CD4-positive, alpha-beta memory T cell (primary cell): ENCODE measurements around the gene FAM89B. TPM values are rescaled to one million over a fixed set of nuclear protein-coding genes. Genes with fewer than 3 reads are reported as not detected.

Experiments used
- CTCF ChIA-PET: fragments of 350-600 bp; sonication (Branson Sonifier 250); formaldehyde crosslinking; loops from one replicate; lab custom pipeline; 2021; ENCODE audit warnings: inconsistent platforms; ENCODE audit not compliant: partially characterized antibody; lab: Charles Lee
- POLR2A ChIA-PET: fragments of 350-600 bp; sonication (Branson Sonifier 250); formaldehyde crosslinking; loops from one replicate; lab custom pipeline; 2021; ENCODE audit not compliant: partially characterized antibody; lab: Charles Lee
- DNase-seq, 5 donors: peaks; one replicate each; pipeline versions ENCODE4 v3.0.0 to v3.0.0-alpha.2; 2020 to 2022; ENCODE audit warnings: mixed read lengths in 1 of 5
- H3K27ac ChIP-seq: one replicate; pipeline ENCODE4 v1.7.0; 2013; ENCODE audit warnings: low read depth, low read length
- H3K27me3 ChIP-seq: 2 replicates; pipeline ENCODE4 v1.7.0; 2013; ENCODE audit warnings: mild to moderate bottlenecking, low read length, moderate library complexity; ENCODE audit not compliant: insufficient read depth
- H3K36me3 ChIP-seq: 2 replicates; pipeline ENCODE4 v1.7.0; 2013; ENCODE audit warnings: mild to moderate bottlenecking, low read length, moderate library complexity; ENCODE audit not compliant: insufficient read depth
- H3K4me1 ChIP-seq: 2 replicates; pipeline ENCODE4 v1.7.0; 2013; ENCODE audit warnings: mild to moderate bottlenecking, low read length, moderate library complexity; ENCODE audit not compliant: insufficient read depth
- H3K4me3 ChIP-seq, 2 donors: one replicate each; pipeline ENCODE4 v1.7.0; 2013; ENCODE audit warnings: low read length in 2 of 2, mild to moderate bottlenecking in 1 of 2
- H3K9me3 ChIP-seq, 2 donors: one replicate each; pipeline ENCODE4 v1.7.0; 2013; ENCODE audit warnings: low read length in 2 of 2, control low read depth in 1 of 2; ENCODE audit not compliant: control insufficient read depth in 1 of 2
- H3K27ac Mint-ChIP-seq, 7 donors: one replicate each; pipeline ENCODE4 v1.8.0; 2020 to 2021; ENCODE audit warnings: mixed read lengths in 7 of 7, mild to moderate bottlenecking in 6 of 7, inconsistent platforms in 3 of 7, moderate library complexity in 3 of 7
- H3K27me3 Mint-ChIP-seq, 2 donors: one replicate each; pipeline ENCODE4 v1.8.0; 2020 to 2021; ENCODE audit warnings: mixed read lengths in 2 of 2
- H3K36me3 Mint-ChIP-seq, 2 donors: one replicate each; pipeline ENCODE4 v1.8.0; 2020 to 2021; ENCODE audit warnings: mixed read lengths in 2 of 2, inconsistent platforms in 1 of 2, mild to moderate bottlenecking in 1 of 2
- H3K4me1 Mint-ChIP-seq, 4 donors: one replicate each; pipeline ENCODE4 v1.8.0; 2020 to 2021; ENCODE audit warnings: mixed read lengths in 4 of 4, mild to moderate bottlenecking in 1 of 4
- H3K4me3 Mint-ChIP-seq, 8 donors: one replicate each; pipeline ENCODE4 v1.8.0; 2020 to 2021; ENCODE audit warnings: mixed read lengths in 8 of 8, mild to moderate bottlenecking in 7 of 8, moderate library complexity in 6 of 8, inconsistent platforms in 3 of 8
- H3K9me3 Mint-ChIP-seq, 8 donors: one replicate each; pipeline ENCODE4 v1.8.0; 2020 to 2021; ENCODE audit warnings: mixed read lengths in 8 of 8, mild to moderate bottlenecking in 5 of 8, inconsistent platforms in 3 of 8, moderate library complexity in 1 of 8
- intact Hi-C: fragments of 100-400 bp; cut with micrococcal nuclease; formaldehyde crosslinking; loops from one replicate; pipeline ENCODE4 v1.15.1; 2023
- polyA plus RNA-seq, 2 donors: library from polyadenylated mRNA; unstranded; fragments of 300-500 nt; fragmentation: Illumina TruSeq; gene quantifications; one replicate each; pipeline ENCODE4 v1.2.3, GENCODE V29; 2021
- total RNA-seq, 2 experiments: library from RNA; stranded (reverse); gene quantifications; one replicate each; pipeline ENCODE4 v1.2.3, GENCODE V29; 2021

Gene FAM89B
- total and polyA plus RNA-seq, 4 experiments from 2014 or later = 68.9 to 164 (median 101) TPM

- CTCF ChIA-PET = interaction anchor here (1.2 to 3.2 kb wide), 6 partner anchors 9 to 110 kb away, joined by 3 to 16 read pairs (median 5); no protein-coding TSS in a partner anchor
Measured at GRCh38 chr11:65525546-65526480, 46.5 kb upstream of the FAM89B start.

GRCh38 chr11:65526744-65527143 is 45.6 kb upstream of the FAM89B start:
- peak in 1 of 5 donors; percentile 36 for DNase-seq
- H3K9me3 Mint-ChIP-seq = no peaks in the 10 kb centered on the region
- H3K4me3 Mint-ChIP-seq = peak overlapping the region in 7 of 8 donors; percentile 48 to 92 (median 66)
- ChIA-PET POLR2A (interaction anchor here (0.7 to 10.2 kb wide), 11 partner anchors 12 to 145 kb away, joined by 3 to 171 read pairs (median 14); partner anchors contain the start of genes EHBP1L1, FAM89B, MALAT1 and MAP3K11), CTCF (interaction anchor here (1.5 to 3.2 kb wide), 3 partner anchors 14 to 111 kb away, joined by 4 to 16 read pairs (median 11); no protein-coding TSS in a partner anchor)
- intact Hi-C loops = no loop called here
- Histone ChIP-seq H3K36me3 (peaks cover 32% of the 10 kb centered on the region), H3K4me3 (no peak overlapping the region), H3K27ac (no peak overlapping the region), H3K9me3 (no peaks in the 10 kb centered on the region), H3K27me3 (no peaks in the 10 kb centered on the region), H3K4me1 (peaks cover 58% of the 10 kb centered on the region)
- peaks cover 4 to 32% of the 10 kb centered on the region in 2 donors for H3K36me3 Mint-ChIP-seq
- H3K4me1 Mint-ChIP-seq = peaks cover 37 to 65% (median 51%) of the 10 kb centered on the region in 4 donors
- H3K27ac Mint-ChIP-seq = peak overlapping the region in 2 of 7 donors; percentile 70 to 79
- no peaks in the 10 kb centered on the region for H3K27me3 Mint-ChIP-seq

More at GRCh38 chr11:65525546-65526480, 46.5 kb upstream of the FAM89B start:
- no peaks in the 10 kb centered on the region for H3K27me3 ChIP-seq
- no peaks in the 10 kb centered on the region for H3K9me3 ChIP-seq
- peak overlapping the region; percentile 84 for H3K27ac ChIP-seq
- H3K4me3 ChIP-seq = peak overlapping the region; percentile 78 to 83
- peaks cover 59% of the 10 kb centered on the region for H3K4me1 ChIP-seq
- H3K9me3 Mint-ChIP-seq = no peaks in the 10 kb centered on the region
- peaks cover 23% of the 10 kb centered on the region for H3K36me3 ChIP-seq
- peak overlapping the region; percentile 81 to 92 (median 86) for H3K4me3 Mint-ChIP-seq
- peak in 3 of 5 donors; percentile 20 to 30 (median 24) for DNase-seq
- POLR2A ChIA-PET = interaction anchor here (0.7 to 10.2 kb wide), 32 partner anchors 13 to 404 kb away, joined by 3 to 171 read pairs (median 5); partner anchors contain the start of genes EHBP1L1, FAM89B, FAU and MALAT1
- H3K27me3 Mint-ChIP-seq = no peaks in the 10 kb centered on the region
- peaks cover 4 to 25% of the 10 kb centered on the region in 2 donors for H3K36me3 Mint-ChIP-seq
- intact Hi-C loops = loop anchor here (1.0 to 2.0 kb wide), 2 partner anchors 14 to 49 kb away; no protein-coding TSS in a partner anchor
- peaks cover 38 to 68% (median 53%) of the 10 kb centered on the region in 4 donors for H3K4me1 Mint-ChIP-seq
- peak overlapping the region; percentile 15 to 91 (median 80) for H3K27ac Mint-ChIP-seq

DNA sequence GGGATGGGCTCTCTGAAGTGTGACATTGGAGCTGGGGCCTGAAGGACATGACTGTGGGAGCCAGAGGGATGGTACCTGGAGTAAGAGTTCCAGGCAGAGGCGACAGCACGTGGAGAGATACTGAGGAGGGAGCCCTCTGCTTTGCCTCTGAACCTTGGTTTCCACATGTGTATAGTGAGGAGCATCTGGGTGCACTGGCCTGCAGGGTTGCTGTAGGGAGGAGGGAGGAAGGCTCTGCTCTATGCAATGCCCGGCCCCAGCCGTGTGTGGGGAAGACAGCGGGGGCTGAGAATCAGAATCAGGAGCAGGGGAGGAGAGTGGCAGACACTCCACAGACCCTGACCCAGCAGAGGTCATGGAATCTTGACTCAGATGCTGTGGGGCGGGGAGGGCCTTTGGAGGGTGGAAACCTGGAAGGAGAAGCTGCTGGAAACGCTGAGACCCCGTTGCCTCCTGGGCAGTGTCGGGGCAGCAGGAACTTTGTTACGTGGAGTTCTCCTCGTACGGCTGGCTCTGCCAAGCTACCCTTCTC is 43.5 kb upstream of the FAM89B start:
- peaks cover 10 to 42% of the 10 kb centered on the region in 2 donors for H3K36me3 Mint-ChIP-seq

GRCh38 chr11:65529475-65530156 is 42.7 kb upstream of the FAM89B start:
- peak overlapping the region in 1 of 8 donors; percentile 48 for H3K4me3 Mint-ChIP-seq
- peaks cover 14 to 39% (median 25%) of the 10 kb centered on the region in 4 donors for H3K4me1 Mint-ChIP-seq
- peak overlapping the region; percentile 33 to 88 (median 71) for H3K27ac Mint-ChIP-seq

More for the DNA sequence above, 43.5 kb upstream of the FAM89B start:
- intact Hi-C loops = no loop called here
- peaks cover 38% of the 10 kb centered on the region for H3K4me1 ChIP-seq
- Mint-ChIP-seq H3K27me3 (no peaks in the 10 kb centered on the region), H3K4me3 (peak overlapping the region in 1 of 8 donors; percentile 43), H3K9me3 (no peaks in the 10 kb centered on the region), H3K27ac (peak overlapping the region in 2 of 7 donors; percentile 42 to 77), H3K4me1 (peaks cover 19 to 46% (median 31%) of the 10 kb centered on the region in 4 donors)
- no peaks in the 10 kb centered on the region for H3K27me3 ChIP-seq
- H3K9me3 ChIP-seq = no peaks in the 10 kb centered on the region
- no peak overlapping the region for H3K4me3 ChIP-seq
- no peak overlapping the region for H3K27ac ChIP-seq
- POLR2A ChIA-PET = interaction anchor here (1.1 to 10.2 kb wide), 4 partner anchors 27 to 126 kb away, joined by 3 to 171 read pairs (median 3); partner anchors contain the start of genes MALAT1 and PCNX3
- H3K36me3 ChIP-seq = peaks cover 44% of the 10 kb centered on the region
- CTCF ChIA-PET = interaction anchor here (0.9 to 1.4 kb wide), 4 partner anchors 16 to 69 kb away, joined by 3 to 4 read pairs (median 3); no protein-coding TSS in a partner anchor
- peak in 1 of 5 donors; percentile 22 for DNase-seq

GRCh38 chr11:65530157-65530496 is 42.2 kb upstream of the FAM89B start:
- H3K4me3 ChIP-seq = no peak overlapping the region
- peaks cover 17 to 48% of the 10 kb centered on the region in 2 donors for H3K36me3 Mint-ChIP-seq
- peak overlapping the region in 2 of 8 donors; percentile 23 to 48 for H3K4me3 Mint-ChIP-seq
- POLR2A ChIA-PET = interaction anchor here (0.7 to 10.2 kb wide), 8 partner anchors 10 to 127 kb away, joined by 3 to 171 read pairs (median 3); partner anchors contain the start of genes FAM89B, MALAT1 and ZNRD2
- intact Hi-C loops = no loop called here
- no peaks in the 10 kb centered on the region for H3K9me3 ChIP-seq
- peaks cover 47% of the 10 kb centered on the region for H3K36me3 ChIP-seq
- H3K27me3 Mint-ChIP-seq = no peaks in the 10 kb centered on the region
- H3K27me3 ChIP-seq = no peaks in the 10 kb centered on the region
- no peaks in the 10 kb centered on the region for H3K9me3 Mint-ChIP-seq
- H3K4me1 Mint-ChIP-seq = peaks cover 14 to 38% (median 24%) of the 10 kb centered on the region in 4 donors
- peaks cover 30% of the 10 kb centered on the region for H3K4me1 ChIP-seq
- CTCF ChIA-PET = interaction anchor here (1.2 to 3.2 kb wide), 4 partner anchors 11 to 68 kb away, joined by 3 to 19 read pairs (median 4); no protein-coding TSS in a partner anchor
- peak overlapping the region; percentile 33 to 88 (median 71) for H3K27ac Mint-ChIP-seq
- peak in 2 of 5 donors; percentile 33 to 61 for DNase-seq
- H3K27ac ChIP-seq = no peak overlapping the region

More at GRCh38 chr11:65529475-65530156, 42.7 kb upstream of the FAM89B start:
- no peaks in the 10 kb centered on the region for H3K9me3 Mint-ChIP-seq
- peaks cover 14 to 45% of the 10 kb centered on the region in 2 donors for H3K36me3 Mint-ChIP-seq
- POLR2A ChIA-PET = interaction anchor here (0.8 to 10.2 kb wide), 8 partner anchors 11 to 127 kb away, joined by 3 to 171 read pairs (median 3); partner anchors contain the start of genes MALAT1, PCNX3 and ZNRD2
- H3K27me3 Mint-ChIP-seq = no peaks in the 10 kb centered on the region
- Histone ChIP-seq H3K4me1 (peaks cover 30% of the 10 kb centered on the region), H3K27me3 (no peaks in the 10 kb centered on the region), H3K36me3 (peaks cover 44% of the 10 kb centered on the region), H3K4me3 (no peak overlapping the region), H3K27ac (no peak overlapping the region), H3K9me3 (no peaks in the 10 kb centered on the region)
- intact Hi-C loops = no loop called here
- peak in 1 of 5 donors; percentile 39 for DNase-seq
- CTCF ChIA-PET = interaction anchor here (1.2 to 3.2 kb wide), 4 partner anchors 12 to 68 kb away, joined by 3 to 19 read pairs (median 4); no protein-coding TSS in a partner anchor
